Activated T-cell treated with anti-CD3 and anti-CD28 coated beads for 1 hour (primary cell): Measurements from ENCODE around the gene CACNA2D1.
"Not testable (repeated sequence)": the region's sequence is repeated elsewhere in the genome, so short reads cannot be mapped to it uniquely, and the experiment has no call there.

Experiments
- DNase-seq: peaks from one replicate; pipeline ENCODE4 v3.0.0-alpha.2; 2020; ENCODE audit warnings: low read depth

Gene CACNA2D1

DNA sequence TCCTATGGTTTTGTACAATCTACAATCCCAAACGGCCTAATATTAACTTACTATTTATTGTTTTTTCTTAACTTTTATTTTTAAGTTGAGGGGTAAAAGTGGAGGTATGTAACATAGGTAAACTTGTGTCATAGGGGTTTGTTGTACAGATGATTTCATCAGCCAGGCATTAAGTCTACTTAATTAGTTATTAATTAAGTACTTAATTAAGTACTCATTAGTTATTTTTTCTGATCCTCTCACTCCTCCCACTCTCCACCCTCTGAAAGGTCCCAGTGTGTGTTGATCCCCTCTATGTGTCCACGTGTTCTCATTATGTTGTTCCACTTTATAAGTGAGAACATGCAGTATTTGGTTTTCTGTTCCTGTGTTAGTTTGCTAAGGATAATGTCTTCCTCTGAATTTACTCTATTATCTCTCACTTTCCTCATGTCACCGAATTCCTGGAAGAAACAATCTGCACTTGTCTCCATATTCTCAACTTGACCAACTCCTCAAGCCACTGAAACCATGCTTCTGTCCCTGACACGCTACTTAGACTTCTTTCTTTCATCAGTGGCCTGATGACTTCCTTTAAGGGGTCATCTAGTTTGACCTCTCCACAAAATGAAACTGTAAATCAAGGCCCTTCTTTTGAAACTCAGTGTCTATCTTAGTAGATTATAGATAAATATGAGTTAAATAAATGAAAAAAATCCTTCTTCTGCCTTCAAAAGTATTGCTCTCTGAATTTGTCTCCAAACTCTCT lies 9.1 kb downstream of the CACNA2D1 start:
- no peak for DNase-seq

GRCh38 chr7:82433507-82433906 lies 10.1 kb downstream of the CACNA2D1 start:
- no peak for DNase-seq

DNA sequence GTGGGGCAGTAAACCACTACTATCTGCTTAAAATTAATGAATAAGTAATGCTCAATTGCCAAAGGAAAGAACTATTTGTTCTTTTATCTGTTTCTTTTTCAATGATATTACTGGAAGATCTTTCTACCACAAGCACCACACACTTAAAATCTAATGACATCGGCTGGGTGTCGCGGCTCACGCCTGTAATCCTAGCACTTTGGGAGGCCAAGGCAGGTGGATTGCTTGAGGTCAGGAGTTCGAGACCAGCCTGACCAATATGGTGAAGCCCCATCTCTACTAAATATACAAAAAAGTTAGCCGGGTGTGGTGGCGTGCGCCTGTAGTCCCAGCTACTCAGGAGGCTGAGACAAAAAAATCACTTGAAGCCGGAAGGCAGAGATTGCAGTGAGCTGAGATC lies 10.8 kb downstream of the CACNA2D1 start:
- not testable (repeated sequence) for DNase-seq

GRCh38 chr7:82430500-82431465 lies 12.8 kb downstream of the CACNA2D1 start:
- DNase-seq, result no peak

DNA sequence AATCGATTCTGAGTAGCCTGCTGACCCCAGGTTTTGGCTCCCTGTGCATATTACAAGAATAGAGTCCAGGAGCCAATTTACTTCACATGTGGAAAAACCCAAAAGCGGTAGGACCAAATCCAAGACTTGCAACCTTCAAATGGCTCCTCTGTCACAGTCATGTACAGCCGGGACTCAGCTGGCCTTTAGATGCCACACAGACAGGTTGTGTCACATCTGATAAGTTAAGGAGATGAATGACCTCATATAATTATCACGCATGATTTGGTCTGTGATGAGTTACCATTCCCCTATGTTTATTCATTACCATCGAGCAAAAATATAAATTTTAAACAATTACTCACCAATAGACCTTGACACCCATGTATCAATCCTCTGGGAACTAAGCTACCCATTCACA lies 14.2 kb downstream of the CACNA2D1 start:
- DNase-seq, result no peak

DNA sequence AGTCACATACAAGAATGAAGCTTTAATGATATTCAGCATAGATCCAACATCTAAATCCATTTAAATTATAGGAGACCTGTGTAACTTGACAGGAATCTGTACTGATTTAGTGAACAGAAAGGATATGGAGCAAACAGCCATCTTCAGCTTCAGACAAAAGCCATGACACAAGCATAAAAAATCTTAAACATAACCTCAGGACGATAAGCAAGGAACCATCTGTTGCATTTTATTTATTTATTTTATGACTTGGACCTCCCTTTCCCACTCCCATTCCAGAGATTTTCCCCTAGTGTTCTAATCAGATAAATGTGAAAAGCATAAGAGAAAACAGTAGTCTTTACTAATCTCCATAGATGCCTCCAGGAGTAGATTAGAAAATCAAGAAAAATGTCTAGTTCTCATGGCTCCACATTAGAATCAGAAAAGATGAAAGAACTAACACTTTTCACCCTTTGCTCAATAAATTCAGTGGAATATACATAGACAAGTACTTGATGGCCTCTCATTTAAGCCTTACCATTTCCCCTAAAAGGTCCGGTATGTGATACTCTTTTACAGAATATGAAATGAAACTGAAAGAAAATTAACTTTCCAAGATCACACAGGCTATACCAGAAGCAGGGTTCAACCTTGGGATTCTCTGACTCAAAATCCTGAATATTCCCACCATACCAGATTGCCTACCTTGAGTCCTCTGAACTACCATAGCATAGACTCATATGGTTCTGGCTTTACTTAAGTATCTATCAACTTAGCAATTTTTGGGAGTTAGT lies 15.2 kb downstream of the CACNA2D1 start:
- DNase-seq, result no peak

DNA sequence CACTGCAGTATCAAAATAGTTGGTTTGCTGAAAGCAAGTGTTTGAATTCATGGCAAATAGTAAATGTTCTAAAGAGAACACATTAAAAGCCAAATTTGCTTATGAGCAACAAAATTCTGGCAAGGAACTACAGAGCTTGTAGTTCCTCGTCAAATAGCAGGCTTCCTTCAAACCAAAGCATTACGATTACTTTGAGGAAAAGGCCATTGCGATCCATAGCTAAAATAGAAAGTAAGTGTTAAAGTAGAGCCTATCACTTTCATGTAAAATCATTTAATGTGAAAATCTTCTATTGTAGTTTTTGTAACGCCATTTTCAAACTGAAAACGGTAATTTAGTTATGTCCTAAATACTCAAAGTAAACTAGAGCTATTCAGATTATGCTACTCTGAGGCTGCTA lies 20.1 kb downstream of the CACNA2D1 start:
- no peak for DNase-seq

DNA sequence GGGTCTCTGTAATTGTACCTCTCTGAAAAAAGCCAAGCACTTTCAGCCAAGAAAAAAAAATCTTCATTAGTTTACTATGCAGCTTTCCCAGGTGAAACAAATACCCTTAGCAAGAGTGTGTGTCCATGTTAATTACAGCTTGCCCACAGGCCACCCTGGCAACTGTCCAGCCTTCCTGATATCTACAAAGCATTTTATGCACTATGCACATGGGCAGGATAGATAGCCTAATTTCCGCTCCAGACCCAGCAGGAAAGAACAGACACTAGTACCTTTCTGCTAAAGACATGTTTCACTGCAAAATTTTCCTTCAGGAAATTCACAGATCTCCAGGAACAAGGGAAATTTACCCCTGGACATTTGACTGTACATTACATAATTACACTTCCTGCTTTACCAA lies 24.4 kb downstream of the CACNA2D1 start:
- no peak for DNase-seq

GRCh38 chr7:82417898-82418297 lies 25.7 kb downstream of the CACNA2D1 start:
- no peak for DNase-seq

GRCh38 chr7:82416402-82416801 lies 27.2 kb downstream of the CACNA2D1 start:
- no peak for DNase-seq

DNA sequence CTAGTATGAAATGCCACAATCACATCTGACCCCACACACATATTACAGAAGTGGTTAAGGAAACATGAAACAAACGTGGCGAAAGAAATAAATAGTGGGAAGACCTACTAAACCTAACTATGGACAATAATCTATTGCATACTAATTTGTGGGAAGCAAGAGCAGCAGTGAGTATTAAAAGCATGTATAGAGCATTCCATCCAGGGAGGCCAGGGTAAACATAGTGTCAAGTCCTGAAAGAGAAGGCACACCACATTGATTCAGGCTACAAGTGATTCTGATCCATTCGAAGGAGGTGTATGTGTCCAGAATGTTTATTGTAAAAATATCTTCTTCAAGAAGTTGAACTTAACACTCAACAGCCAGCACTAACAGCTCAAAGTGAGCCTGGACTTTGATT lies 29.2 kb downstream of the CACNA2D1 start:
- DNase-seq, result no peak

DNA sequence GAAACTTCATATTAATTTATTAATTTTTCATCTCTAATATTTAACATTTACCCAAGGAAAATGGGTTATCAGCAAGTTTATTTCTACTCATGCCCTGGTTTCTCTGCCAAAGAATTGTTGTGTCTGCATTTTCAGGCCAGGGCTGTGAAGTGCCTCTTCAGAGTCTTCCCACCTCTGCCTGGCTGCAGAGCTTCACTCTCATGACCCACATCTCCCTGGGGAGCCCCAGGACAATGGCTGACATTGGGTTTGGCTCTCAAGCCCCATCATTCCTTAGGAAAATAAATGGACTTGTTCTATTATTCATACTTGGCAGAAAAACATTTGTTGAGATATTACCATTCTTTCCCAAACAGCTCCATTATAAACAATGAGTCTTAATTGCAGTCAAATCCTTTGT lies 30.3 kb downstream of the CACNA2D1 start:
- no peak for DNase-seq

DNA sequence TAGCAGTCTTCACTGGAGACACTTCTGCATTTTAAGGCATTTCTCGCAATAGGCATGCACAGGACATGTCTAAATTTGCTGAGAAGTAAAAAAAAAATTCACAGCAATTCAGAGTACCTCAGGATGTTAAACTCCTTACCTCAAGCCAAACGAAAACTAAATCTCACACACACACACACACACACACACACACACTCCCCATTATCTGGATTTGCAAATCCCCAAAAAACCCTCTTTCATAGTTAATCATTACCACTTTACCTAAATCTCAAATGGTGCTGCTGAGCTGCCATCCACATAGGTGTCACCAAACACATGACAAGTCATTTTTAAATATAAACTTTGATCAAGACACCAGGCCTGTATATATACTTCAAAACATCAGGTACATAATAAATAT lies 31.8 kb downstream of the CACNA2D1 start:
- DNase-seq, result no peak

DNA sequence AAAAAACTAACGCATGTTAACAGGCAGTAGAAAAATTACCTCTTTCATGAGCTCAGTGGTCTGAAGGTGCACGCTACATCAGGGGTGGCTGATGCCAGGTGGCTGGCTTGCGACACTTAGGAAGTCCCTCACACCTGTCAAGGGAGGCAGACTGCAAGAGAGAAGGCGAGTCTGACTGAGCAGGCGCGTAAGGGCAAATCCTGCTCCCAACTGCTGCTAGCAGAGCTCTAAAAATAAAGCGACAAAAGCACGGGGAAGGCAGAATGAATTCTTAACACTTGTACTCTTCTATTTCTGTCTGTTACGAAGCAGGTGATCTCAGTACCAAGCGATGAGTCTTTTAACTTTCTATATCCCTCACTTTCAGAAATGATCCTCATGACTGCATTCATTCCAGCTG lies 33.1 kb downstream of the CACNA2D1 start:
- no peak for DNase-seq

- DNase-seq, result no peak
Measured at GRCh38 chr7:82406937-82407336, 36.6 kb downstream of the CACNA2D1 start.

DNA sequence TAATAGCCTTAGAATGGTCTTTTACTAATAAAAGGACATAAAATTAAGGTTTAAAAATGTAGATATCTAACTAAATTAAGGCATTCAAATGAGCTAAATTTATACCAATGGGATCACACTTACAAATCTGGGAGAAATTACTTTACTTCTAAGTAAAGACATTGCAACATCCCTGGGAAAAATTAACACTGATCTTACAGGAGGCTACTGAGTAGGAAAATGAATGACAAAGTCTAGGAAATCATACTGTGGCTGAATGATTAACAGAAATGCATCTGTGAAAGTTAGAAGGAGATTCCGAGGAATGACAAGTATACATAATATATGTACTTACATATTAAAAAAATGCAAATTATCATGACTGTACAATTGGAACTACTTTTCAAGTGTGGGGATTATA lies 38.3 kb downstream of the CACNA2D1 start:
- DNase-seq, result no peak

- DNase-seq, result no peak
Measured at GRCh38 chr7:82404652-82405051, 38.9 kb downstream of the CACNA2D1 start.

- no peak for DNase-seq
Measured at GRCh38 chr7:82404094-82404493, 39.5 kb downstream of the CACNA2D1 start.

DNA sequence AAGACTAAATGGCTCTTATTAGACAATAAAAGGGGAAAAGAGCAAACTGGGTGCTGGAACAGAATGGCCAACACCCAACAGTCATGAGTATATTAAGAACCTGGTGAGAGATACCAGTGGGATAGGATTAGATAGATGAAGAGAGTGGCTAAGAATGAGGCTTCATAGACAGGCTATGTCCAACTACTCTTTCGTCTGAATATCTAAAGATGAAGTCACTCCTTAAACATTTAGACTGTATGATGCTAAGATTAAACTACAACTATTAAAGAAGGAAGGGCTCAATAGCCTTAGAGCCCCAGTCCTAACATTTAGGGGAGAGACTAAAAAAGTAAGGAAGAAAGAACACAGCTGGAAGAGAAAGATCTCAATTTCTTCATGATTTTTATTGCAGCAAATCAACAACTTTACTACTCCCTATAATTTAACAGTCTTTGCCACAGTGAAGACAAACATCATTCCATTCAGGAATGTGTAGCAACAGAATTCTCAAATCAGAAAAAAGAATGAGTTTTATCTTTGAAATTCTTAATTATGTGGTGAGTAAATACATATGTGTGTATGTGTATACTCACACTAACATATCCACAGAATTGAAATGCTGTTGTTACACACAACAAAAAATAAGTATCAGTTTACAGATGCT lies 45.6 kb downstream of the CACNA2D1 start:
- no peak for DNase-seq

GRCh38 chr7:82396343-82396742 lies 47.2 kb downstream of the CACNA2D1 start:
- no peak for DNase-seq

DNA sequence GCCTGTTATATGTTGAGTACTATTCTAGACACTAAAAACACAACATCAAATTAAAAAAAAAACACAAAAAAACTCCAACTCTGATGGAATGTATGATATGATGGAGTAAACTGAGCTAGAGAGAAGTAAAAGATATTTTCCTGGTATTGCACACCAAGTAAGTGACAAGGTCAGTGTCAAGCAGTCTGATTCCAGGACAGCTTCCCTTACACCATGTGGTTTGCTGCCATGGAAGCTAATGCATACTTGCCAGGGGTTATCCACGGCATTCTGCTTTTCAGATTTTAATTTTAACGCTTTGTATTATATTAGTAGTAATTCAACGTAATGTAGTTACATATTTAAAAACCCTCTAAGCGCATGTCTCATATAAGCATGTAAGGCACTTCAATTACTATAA lies 48.4 kb downstream of the CACNA2D1 start:
- no peak for DNase-seq

DNA sequence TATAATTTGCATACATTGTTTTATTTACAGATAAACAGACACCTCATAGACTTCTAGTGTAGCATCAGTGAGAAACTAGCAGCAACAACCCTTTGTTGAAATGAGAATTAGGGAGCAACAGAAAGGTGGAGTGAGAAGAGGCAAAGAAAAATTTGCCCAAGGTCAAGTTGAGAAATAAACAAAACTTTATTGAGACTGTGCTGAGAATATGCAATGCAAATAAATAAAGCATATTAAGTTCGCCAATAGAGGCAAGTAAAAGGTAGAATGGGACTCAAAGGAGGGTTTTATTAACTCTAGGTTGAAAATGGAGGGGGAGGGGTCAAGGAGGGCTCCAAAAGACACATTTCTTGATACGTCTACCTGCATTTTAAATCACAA lies 49.7 kb downstream of the CACNA2D1 start:
- no peak for DNase-seq
